ENCODE measurements around the gene SLC38A9.
"Not testable (repeated sequence)": the region's sequence is repeated elsewhere in the genome, so short reads cannot be mapped to it uniquely, and the experiment has no call there.

SLC38A9 gene

DNA sequence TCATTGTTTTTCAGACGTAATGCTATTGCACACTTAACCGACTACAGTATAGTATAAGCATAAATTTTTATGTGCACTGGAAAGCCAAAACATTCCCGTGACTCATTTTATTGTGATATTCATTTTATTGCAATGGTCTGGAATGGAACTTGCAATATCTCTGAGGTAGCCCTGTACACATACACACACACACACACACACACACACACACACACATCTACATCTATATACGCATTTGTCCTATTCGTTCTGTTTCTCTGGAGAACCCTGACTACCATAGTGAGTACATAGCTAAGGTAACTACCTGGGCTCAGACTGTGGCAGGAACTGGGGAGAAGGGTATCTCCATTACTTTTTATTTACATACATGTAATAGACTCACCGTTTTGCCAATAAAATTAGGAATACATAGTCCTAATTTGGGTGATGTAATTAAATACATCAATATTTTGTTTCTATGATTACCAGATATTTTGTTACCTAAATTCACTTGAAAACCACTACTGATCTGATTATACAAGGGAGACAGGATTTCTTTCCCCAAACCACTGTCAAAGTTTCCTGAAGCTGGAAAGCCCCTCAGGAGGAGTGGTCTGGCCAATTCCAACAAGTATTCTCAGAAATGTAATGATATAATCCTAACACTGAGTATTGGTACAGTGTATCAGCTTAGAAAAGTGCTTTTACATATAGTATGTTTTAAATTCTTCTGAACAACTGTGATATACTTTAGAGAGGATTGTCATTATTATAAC is 103.4 kb downstream of the SLC38A9 start:
- DNase-seq: no peak

DNA sequence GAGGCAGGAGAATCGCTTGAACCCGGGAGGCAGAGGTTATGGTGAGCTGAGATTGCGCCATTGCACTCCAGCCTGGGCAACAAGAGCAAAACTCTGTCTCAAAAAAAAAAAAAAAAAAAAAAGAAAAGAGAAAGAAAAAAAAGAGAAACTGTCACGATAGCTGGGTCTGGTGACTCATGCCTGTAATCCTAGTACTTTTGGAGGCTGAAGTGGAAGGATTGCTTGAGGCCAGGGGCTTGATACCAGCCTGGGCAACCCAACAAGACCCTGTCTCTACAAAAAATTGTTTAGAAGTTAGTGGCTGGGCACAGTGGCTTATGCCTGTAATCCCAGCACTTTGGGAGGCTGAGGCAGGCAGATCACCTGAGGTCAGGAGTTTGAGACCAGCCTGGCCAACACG is 104.8 kb downstream of the SLC38A9 start:
- DNase-seq: not testable (repeated sequence)

DNA sequence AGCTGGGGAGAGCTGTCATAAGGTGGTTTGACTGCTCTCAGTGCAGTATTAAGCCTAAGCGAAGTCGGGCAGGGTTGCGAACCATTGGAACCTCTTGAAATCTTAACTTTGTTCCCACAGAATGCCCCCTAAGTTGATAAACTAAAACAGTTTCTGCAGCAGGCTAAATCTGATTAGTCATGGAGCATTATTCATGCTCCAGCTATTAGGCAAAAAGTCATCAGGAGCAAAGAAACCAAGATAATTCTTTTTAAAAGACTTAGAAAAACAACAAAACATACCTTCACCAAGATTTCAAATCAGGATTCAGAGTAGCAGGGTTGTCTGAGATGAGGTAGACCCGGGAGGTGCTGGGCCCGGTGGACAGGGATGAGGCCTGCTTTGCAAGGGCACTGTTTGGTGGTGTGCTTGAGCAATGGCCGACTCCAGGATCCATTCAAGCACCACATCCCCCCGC is 107.5 kb downstream of the SLC38A9 start:
- DNase-seq: no peak

DNA sequence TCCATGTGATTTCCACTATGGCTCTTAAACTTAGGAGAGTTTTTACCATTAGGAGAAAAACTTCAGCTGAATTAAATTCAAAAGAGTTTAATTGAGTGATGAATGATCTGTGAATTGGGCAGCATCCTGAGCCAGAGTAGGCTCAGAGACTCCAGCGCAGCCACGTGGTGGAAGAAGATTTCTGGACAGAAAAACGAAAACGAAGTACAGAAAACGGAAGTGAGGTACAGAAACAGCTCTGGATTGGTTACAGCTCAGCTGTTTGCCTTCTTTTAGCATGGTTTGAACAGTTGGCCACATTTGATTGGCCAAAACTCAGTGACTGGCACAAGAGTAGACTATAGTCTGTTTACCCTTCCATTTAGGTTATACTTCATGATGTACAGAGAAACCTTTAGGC is 108.2 kb downstream of the SLC38A9 start:
- DNase-seq: no peak

DNA sequence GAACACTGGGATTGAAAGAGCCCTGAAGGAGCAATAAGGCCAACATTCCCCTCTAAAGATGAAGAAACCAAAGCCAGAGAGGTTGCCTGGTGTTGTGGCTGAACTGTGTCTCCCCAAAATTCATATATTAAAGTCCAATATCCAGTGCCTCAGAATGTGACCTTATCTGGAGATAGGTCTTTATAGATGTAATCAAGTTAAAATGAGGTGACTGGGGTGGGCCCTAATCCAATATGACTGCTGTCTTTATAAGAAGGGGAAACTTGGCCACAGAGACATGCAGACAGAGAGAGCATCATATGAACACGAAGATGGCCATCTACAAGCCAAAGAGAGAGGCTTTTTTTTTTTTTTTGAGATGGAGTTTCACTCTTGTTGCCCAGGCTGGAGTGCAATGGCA is 110.5 kb downstream of the SLC38A9 start:
- DNase-seq: no peak

DNA sequence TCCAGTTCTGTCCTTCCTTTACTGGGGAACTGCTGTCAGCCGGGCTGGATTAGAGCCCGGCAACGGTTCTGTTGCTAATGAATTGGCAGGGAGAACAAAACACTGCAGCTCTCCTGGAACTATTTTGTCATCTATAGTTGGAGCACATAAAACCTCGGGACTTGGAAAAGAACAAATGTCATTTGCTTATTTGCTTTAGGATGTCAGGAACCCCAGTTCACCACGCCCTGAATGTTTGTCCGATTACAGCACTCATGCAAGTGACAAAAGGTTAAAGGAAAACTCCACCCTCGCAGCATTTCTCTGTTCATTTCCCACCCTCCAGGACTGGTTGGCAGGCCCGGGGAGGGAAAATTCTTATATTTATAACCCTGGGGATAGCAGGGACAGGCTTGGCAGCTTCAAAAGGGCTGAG is 110.9 kb downstream of the SLC38A9 start:
- no peak for DNase-seq

DNA sequence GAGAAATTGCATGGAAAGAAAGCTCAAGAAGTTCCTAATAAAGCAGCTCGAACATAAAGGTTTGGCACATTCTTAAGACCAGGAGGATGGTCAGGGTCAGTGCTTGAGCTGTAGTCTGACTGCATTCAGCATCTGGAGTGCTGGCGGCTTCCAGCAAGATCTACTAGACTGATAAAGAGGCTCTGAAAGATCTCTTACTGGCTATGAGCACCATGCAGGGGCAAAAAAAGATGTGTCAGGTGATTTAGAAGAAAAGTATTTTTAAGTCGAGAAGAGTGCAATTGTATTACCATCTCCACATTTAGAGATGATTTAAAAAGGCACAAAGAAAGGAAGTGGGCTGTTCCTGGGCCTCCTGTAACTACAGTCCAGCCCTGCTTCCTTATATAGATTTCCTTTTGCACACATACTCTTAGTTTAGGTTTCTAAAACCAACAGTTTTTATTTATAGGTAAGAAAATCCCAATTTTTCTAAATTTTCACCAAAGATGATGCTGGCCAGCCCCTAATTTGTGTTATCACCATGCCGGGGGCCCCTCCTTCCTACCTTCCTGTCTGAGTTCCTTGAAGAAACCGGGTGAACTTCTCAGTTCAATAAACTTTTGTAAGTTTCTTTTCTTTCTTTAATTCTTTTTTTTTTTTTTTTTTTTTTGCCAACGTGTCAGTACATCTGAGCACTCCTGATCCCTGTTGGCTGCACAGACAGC is 111.5 kb downstream of the SLC38A9 start:
- DNase-seq: no peak

DNA sequence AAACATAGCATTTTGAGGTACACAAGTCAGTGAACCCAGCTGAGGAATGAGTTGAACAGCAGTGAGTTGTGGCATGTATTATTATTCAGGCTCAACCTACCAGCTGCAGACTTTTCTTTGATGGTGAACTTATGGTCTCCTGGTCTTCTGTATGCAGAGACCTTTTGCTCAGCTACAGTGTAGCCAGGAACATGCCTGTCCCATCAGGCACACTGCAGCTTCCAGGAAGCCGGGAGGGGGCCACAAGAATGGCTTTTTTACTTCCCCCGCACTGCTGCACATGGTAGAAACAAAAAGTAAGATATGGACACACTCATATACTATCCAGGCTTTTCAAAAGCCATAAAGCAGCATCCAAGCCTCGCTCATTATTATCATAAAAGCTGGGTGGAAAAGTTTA is 112.0 kb downstream of the SLC38A9 start:
- no peak for DNase-seq

DNA sequence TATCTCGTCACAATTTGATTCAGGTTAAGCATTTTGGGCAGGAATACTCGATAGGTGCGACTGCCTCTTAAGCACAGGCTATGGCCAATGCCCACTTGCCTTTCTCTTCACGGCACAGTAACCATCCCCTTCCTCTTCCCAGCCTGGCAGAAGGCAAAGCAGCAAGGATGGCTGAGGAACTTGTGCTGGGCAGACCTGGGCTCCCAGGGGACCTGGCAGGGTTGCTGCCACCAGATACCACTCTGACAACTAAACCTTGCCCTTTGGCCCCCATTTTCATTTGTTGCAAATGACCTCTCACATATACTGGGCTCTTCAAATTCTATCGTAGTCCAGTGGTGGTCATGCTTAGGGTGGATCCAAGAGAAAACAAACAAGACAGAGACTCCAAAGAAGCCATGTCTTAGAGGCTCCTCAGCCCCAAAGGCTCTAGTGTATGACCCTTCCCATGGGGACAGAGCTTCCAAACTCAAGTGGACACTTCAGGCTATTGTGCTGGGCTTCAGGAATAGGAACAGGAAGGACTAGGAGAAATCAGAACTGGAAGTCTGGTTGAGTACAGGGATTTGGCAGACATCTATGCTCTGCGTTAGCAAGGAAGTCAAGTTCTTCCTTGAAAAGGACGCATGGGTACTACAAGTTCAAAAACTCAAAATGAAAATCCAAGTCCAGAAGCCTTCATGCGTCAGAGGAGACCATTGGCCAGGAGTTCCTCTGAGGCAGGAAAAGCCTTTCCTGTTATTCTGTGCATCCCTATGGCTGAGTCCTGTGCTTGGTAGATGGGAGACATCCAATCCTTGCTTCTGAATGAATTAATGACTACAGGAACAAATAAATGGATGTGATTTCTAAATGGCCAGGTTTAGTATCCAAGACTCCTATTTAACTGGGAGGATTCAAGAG is 112.7 kb downstream of the SLC38A9 start:
- no peak for DNase-seq

DNA sequence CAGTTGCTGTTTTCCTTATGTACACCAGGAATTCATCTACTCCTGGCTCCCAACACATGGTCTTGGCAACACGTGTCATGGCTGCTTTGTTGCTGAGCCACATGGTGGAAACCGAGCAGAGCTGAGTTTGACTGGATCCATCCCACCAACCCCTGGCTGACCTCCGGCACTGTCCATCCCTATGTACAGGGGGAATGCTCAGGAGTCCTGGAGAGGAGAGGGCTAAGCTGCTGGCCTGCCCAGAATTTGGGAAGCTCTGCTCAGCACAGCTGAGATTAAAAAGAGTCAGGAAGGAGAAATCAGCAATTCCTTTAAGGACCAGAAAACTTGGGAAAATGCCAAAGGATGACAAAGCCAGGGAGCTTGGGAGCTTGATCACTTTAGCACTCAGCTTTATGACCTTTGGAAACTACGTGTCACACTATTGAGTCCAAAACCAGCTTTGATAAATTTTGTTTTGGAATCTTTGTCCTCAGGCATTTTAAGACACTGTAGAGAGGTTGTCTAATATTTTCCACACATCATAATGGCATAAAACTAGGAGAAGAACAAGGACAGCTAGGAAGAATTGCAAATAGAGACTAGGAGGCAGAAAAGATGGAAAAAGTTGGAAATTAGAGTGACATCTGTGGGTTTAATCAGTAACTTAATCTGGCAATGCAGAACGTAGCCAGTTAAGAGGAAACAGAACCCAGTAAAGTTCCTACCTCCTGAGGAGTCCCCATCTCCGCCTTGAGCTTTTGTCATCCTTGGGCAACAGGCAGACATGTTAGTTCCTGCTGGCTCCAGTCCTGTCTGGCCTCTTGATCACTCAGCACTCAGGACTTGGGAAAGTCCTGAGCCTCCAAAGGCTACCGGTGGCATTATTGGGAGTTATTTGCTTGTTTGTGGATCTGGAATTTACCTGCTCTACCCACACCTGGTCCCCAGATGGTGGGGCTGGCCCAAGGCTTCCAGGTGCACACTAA is 114.8 kb downstream of the SLC38A9 start:
- DNase-seq: no peak

DNA sequence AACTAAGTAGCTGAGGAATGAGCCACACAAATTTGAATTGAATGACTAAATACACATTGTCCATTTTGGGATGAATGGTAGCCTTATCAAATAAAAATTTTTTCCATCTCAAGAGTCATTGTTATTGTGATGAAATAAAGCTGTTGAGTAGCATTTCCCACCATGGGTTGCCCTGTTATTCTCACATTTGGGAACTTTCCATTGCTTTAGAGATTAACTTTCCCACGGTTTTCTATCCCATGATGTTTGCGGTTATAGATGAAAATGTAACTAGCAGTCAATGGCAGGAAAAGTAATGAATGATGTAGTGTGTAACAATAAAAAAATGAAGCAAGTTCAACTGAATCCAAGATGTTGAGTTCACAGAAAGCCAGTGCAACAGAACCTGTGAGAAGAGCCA is 117.5 kb downstream of the SLC38A9 start:
- no peak for DNase-seq

DNA sequence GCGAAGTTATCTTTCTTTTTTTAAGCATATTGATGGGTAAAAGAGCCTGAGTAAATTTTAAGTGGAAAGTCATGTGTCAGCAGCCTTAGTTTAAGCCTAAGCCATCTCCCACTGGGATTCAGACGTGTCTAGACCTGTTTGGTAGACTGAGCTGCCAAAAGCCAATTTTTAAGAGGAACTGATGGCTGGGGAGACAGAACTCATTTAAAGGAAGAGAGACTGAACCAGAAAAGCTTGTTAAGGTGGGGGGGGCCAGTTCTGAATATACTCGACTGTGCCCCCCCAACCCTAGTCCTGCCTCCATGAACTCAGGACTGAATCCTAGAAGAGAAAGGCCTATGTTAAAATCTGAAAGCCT is 119.0 kb downstream of the SLC38A9 start:
- no peak for DNase-seq

DNA sequence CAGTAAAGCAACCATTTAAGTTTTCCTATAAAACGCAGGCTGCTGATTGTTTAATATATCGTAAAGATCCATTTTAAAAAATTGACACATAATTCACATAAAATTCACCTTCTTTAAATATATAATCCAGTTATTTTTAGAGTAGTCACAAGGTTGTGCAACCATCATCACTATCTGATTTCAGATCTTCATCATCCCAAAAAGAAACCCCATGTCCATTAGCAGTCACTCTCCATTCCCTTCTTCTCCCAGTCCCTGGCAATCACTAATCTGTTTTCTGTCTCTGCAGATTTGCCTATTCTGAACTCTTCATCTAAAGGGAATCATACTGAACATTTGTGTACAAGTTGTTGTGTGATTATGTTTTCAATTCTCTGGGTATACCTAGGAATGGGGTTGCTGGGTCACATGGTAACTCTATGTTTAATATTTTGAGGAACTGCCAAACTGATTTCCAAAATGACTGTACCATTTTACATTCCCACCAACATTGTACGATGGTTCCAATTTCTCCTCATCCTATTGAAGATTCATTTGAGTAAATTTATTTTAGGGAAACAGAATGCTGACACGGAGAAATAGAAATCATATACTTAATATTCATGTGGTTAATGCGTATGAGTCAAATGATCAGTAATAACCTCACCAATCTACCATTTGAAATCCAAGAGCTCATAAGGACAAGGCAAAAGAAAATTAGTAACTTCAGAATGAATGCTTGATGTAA is 119.6 kb downstream of the SLC38A9 start:
- DNase-seq: no peak

DNA sequence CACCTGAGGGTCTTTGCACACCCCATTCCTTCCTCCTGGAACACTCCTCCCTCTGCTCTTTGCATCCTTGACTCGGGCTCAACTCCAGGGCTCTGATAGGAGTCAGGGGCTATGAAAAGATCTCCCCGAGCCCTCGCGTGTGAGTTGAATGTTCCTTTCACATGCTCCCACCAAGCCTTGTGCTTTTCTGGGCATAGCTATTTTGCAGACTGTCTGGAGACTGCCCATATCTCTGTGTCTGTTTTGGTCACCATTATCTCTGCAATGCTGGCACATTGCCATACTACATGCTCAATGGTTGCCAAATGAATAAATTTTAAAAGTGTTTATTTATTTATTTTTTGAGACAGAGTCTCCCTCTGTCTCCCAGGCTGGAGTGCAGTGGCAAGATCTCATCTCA is 120.4 kb downstream of the SLC38A9 start:
- no peak for DNase-seq

DNA sequence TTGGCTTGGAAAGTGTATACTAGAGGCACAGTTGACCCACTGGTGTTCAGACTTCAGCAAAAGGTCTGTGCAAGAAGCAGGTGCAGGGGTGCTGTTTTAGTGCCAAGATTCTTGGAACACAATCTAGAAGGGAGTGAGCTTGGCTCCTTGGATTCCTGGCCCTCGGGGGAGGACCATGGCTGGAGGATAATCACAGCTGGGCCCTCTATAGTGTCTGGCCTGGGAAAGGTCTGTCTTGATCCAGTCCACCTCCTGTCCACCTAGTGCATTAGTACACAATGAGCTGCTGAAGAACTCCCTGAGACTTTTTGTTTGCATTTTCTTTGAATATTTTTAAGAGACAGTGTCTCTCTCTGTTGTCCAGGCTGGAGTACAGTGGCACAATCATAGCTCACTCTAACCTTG is 126.9 kb downstream of the SLC38A9 start:
- DNase-seq: no peak

DNA sequence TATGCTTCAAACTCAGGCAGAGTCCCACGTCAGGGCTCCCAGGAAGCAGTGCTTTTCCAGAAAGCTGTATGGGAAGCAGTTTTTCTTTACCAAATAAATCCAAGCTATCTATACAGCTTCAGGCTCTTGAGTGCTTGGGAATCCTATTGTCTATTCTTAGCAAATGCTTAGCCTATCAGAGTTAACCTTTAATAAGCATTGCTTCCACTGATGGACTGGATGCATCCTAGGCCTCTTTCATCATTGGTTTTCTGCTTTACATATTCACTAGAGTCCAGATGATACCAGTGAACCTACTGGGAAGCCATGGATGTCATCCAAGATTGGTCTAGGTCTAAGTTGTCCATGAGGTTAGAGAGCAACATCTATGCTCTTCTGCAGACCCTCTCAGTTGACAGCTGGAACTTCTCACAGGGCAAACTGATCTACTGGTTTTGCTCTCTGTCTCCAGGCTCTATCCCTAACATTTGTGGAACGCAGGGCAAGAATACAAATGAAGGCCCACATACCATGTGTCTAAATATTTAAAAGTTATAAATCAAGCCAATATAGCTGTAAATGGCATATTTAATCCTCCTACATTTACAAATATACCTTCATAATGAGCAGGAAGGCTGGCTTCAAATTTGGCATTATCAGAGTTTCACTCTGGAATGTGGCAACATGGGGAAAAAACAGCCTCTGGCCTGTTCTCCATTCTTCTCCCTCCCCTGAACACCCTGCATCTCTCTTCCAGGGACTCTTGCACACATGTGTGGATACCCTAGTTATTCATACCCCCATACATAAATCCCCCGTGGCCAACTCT is 127.5 kb downstream of the SLC38A9 start:
- DNase-seq: no peak

DNA sequence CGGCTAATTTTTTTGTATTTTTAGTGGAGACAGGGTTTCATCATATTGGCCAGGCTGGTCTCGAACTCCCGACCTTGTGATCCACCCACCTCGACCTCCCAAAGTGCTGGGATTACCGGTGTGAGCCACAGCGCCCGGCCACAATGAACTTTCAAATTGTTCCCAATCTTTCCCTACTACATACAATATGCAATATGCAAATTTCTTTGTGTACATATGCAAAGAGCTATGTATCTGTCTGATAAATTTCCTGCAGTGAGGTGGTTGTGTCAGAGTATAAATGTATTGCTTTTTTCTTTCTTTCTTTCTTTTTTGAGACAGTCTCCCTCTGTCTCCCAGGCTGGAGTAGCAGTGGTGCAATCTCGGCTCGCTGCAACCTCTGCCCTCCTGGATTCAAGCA is 128.5 kb downstream of the SLC38A9 start:
- DNase-seq: no peak

DNA sequence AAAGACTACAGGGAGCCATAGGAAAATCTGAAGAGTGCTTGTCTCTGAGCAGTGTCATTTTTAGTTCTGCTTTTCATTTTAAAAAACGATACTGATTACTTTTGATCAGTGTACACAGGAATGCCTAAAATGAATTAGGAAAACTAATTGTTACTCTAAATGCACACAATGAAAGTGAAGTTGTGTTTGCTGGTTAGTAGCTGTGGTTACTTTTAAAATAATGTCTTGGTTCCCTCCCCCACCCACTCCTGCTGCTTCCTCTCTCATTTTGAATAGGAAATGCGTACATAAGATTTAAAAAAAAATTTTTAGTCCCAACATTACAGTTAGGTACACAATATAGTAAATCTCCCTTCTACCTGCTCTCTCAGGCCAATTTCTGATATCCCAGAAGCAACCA is 129.9 kb downstream of the SLC38A9 start:
- no peak for DNase-seq

DNA sequence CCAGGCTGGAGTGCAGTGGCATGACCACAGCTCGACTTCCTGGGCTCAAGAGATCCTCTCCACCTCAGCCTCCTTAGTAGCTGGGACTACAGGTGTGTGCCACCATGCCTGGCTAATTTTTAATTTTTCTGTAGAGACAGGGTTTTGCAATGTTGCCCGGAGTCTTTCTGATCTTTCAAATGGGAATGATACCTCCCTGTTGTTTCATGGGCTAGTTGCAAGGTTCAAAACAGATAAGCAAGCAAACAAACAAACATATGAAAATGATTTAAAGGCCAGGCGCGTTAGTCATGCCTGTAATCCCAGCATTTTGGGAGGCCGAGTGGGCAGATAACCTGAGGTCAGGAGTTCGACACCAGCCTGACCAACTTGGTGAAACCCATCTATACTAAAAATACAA is 132.1 kb downstream of the SLC38A9 start:
- DNase-seq: no peak

DNA sequence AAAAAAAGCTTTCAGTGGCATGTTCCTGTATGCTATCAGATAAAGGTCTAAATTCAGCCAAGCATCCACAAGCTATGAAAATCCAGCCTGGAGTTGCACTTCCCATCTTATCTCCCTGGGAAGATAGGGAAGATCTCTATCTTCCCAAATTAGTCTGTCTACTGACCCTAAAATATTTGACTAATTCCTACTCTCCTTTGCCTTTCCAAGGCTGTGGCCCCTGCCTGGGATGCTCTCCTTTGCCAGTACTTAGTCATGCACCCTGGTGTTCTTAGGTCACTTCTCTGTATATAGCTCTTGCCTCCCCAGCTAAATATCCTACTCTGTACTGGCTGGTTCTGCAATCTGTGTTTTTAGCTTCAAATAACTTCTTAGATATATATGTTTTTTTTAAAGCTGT is 133.4 kb downstream of the SLC38A9 start:
- no peak for DNase-seq
